HepG2 (cell line): ENCODE data around the gene CSTB. TPM values are rescaled to one million over a fixed set of nuclear protein-coding genes. Genes with fewer than 3 reads are reported as not detected.
A peak's percentile ranks its signal among the peaks of the same experiment; 100 is the strongest.

Experiments used
- ASH2L ChIP-seq: fragments of 300-600, 200-600 bp; sonication (generic); IDR thresholded peaks from 2 replicates; pipeline ENCODE4 v1.7.0; 2017; ENCODE audit warnings: low read depth, mild to moderate bottlenecking, moderate library complexity, mixed read lengths, low read length; ENCODE audit not compliant: insufficient read length
- CEBPB ChIP-seq: IDR thresholded peaks from 2 replicates; pipeline ENCODE4 v1.6.1; 2011; ENCODE audit warnings: low read depth, low read length, improper control_type of control experiment, borderline replicate concordance
- HDAC1 ChIP-seq: sonication (generic); formaldehyde crosslinking; IDR thresholded peaks from 2 replicates; pipeline ENCODE4 v1.5.1; 2020; ENCODE audit warnings: mild to moderate bottlenecking, missing genetic modification reagents
- MXD4 ChIP-seq: IDR thresholded peaks from 2 replicates; pipeline ENCODE4 v1.6.1; 2016; ENCODE audit warnings: mild to moderate bottlenecking, missing biosample characterization, missing genetic modification reagents
- NCOA5 ChIP-seq: sonication (generic); formaldehyde crosslinking; IDR thresholded peaks from 2 replicates; pipeline ENCODE4 v1.4.0; 2020; ENCODE audit warnings: missing genetic modification reagents
- SP1 ChIP-seq, 2 experiments: fragments of 450-650 bp in 1 of 2; sonication (generic) in 1 of 2; formaldehyde crosslinking in 1 of 2; IDR thresholded peaks; 2 replicates each; pipeline versions ENCODE4 v1.4.0 to v1.6.1; 2016 to 2020; ENCODE audit warnings: missing genetic modification reagents in 1 of 2
- ZNF121 ChIP-seq: sonication (generic); formaldehyde crosslinking; IDR thresholded peaks from 2 replicates; pipeline ENCODE4 v1.5.0; 2020; ENCODE audit warnings: mild to moderate bottlenecking, missing genetic modification reagents
- ZNF230 ChIP-seq: sonication (generic); formaldehyde crosslinking; IDR thresholded peaks from 2 replicates; pipeline ENCODE4 v1.4.0; 2020; ENCODE audit warnings: mild to moderate bottlenecking, missing genetic modification reagents
- ZNF329 ChIP-seq: sonication (generic); formaldehyde crosslinking; IDR thresholded peaks from 2 replicates; pipeline ENCODE4 v1.9.0; 2021; ENCODE audit warnings: low read depth, mild to moderate bottlenecking, missing genetic modification reagents
- ZNF484 ChIP-seq: sonication (generic); formaldehyde crosslinking; IDR thresholded peaks from 2 replicates; pipeline ENCODE4 v1.5.1; 2020; ENCODE audit warnings: mild to moderate bottlenecking, low read depth, missing genetic modification reagents, borderline replicate concordance
- ZNF616 ChIP-seq: sonication (generic); formaldehyde crosslinking; IDR thresholded peaks from 2 replicates; pipeline ENCODE4 v1.5.0; 2020; ENCODE audit warnings: low read depth, mild to moderate bottlenecking, missing genetic modification reagents
- ZNF790 ChIP-seq: sonication (generic); formaldehyde crosslinking; IDR thresholded peaks from 2 replicates; pipeline ENCODE4 v1.8.0; 2022; ENCODE audit warnings: missing genetic modification reagents, mild to moderate bottlenecking, borderline replicate concordance
- ZSCAN9 ChIP-seq: IDR thresholded peaks from 2 replicates; pipeline ENCODE4 v1.6.1; 2016; ENCODE audit warnings: borderline replicate concordance
- polyA plus RNA-seq, 8 experiments: library from polyadenylated mRNA; depleted of rRNA in 3 of 8; stranded (reverse) in 7 of 8; unstranded in 1 of 8; fragments of >200 nt; fragmentation: Illumina TruSeq in 4 of 8; extraction: Trizol in 4 of 8; gene quantifications; 2 replicates each; pipeline versions ENCODE4 v1.2.1 to v1.2.3, GENCODE V29; 2011 to 2016; ENCODE audit warnings: low read depth in 4 of 8, missing spikeins in 1 of 8, mixed read lengths in 1 of 8; ENCODE audit not compliant: insufficient read depth in 1 of 8
- total RNA-seq, 5 experiments: library from RNA; depleted of rRNA; stranded (reverse); fragments of >200 nt; fragmentation: Illumina TruSeq; extraction: Trizol; gene quantifications; 2 replicates each; pipeline ENCODE4 v1.2.3, GENCODE V29; 2016; ENCODE audit warnings: low read depth in 1 of 5
- TF ChIP-seq, protein P1 (sequence below): sonication (generic); formaldehyde crosslinking; IDR thresholded peaks from 2 replicates; pipeline ENCODE4 v1.8.1; 2022; ENCODE audit warnings: low read depth, mild to moderate bottlenecking, missing genetic modification reagents
- TF ChIP-seq, protein P2 (sequence below): sonication (generic); formaldehyde crosslinking; IDR thresholded peaks from 2 replicates; pipeline ENCODE4 v1.4.0; 2020; ENCODE audit warnings: mild to moderate bottlenecking, missing genetic modification reagents
- TF ChIP-seq, protein P3 (sequence below): IDR thresholded peaks from 2 replicates; pipeline ENCODE4 v1.6.1; 2016; ENCODE audit warnings: missing compliant biosample characterization, missing genetic modification reagents, borderline replicate concordance

Gene CSTB
- total and polyA plus RNA-seq, 2 of the 13 experiments (the other 11 are each of a cell fraction or from before 2014, with no cell fraction given): 11.7 to 94.1 TPM

DNA sequence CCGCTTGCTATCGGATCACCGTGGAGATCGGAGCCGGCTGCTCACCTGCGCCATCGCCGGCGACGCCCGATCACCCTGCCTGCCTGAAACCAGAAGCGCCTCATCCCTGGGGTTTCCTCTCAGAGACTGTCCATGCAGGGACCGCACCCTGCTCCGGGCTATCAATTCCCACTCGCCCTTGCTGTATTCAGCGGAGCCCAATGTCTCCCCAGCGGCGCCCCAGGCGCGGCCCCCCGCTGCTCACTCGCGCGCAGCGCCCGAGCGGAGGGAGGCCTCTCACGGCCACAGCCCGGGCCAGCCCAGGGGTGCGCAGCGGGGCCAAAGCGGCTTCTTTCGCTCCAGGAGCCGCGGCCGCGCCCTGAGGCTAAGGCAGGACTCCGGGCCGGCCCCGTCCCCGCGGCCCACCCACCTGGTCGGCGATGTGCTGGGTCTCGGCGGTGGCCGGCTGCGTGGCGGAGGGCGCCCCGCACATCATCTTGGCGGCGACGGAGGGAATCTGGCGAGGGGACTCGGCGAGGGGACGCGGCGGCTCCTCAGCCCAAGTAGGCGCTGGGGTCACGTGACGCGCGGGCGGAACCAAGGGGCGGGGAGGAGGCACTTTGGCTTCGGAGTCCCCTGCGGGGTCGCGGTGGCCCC lies at the start of gene CSTB (continued):
- TF ChIP-seq, protein P1, sequence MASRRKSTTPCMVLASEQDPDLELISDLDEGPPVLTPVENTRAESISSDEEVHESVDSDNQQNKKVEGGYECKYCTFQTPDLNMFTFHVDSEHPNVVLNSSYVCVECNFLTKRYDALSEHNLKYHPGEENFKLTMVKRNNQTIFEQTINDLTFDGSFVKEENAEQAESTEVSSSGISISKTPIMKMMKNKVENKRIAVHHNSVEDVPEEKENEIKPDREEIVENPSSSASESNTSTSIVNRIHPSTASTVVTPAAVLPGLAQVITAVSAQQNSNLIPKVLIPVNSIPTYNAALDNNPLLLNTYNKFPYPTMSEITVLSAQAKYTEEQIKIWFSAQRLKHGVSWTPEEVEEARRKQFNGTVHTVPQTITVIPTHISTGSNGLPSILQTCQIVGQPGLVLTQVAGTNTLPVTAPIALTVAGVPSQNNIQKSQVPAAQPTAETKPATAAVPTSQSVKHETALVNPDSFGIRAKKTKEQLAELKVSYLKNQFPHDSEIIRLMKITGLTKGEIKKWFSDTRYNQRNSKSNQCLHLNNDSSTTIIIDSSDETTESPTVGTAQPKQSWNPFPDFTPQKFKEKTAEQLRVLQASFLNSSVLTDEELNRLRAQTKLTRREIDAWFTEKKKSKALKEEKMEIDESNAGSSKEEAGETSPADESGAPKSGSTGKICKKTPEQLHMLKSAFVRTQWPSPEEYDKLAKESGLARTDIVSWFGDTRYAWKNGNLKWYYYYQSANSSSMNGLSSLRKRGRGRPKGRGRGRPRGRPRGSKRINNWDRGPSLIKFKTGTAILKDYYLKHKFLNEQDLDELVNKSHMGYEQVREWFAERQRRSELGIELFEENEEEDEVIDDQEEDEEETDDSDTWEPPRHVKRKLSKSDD: no peak
- 0 out of 2 replicates have a peak, but pooled peaks have one; percentile 21 for TF ChIP-seq ZNF121 (CRISPR knock-in tag)
- no peak for TF ChIP-seq ZNF484 (CRISPR knock-in tag)
- TF ChIP-seq NCOA5: no peak
- TF ChIP-seq ZNF230 (CRISPR knock-in tag): no peak
- no peak for TF ChIP-seq SP1 (IDR thresholded peaks at IDR 0.05)
- TF ChIP-seq SP1 (CRISPR knock-in tag; IDR thresholded peaks at IDR 0.05): no peak
- TF ChIP-seq MXD4 (CRISPR knock-in tag): 0 out of 2 replicates have a peak, but pooled peaks have one; percentile 50
- TF ChIP-seq HDAC1 (CRISPR knock-in tag): peak; percentile 73; the same call in 1 of the 2 replicates
- no peak for TF ChIP-seq ZNF329
- no peak for TF ChIP-seq ZSCAN9 (CRISPR knock-in tag)
- TF ChIP-seq, protein P2, sequence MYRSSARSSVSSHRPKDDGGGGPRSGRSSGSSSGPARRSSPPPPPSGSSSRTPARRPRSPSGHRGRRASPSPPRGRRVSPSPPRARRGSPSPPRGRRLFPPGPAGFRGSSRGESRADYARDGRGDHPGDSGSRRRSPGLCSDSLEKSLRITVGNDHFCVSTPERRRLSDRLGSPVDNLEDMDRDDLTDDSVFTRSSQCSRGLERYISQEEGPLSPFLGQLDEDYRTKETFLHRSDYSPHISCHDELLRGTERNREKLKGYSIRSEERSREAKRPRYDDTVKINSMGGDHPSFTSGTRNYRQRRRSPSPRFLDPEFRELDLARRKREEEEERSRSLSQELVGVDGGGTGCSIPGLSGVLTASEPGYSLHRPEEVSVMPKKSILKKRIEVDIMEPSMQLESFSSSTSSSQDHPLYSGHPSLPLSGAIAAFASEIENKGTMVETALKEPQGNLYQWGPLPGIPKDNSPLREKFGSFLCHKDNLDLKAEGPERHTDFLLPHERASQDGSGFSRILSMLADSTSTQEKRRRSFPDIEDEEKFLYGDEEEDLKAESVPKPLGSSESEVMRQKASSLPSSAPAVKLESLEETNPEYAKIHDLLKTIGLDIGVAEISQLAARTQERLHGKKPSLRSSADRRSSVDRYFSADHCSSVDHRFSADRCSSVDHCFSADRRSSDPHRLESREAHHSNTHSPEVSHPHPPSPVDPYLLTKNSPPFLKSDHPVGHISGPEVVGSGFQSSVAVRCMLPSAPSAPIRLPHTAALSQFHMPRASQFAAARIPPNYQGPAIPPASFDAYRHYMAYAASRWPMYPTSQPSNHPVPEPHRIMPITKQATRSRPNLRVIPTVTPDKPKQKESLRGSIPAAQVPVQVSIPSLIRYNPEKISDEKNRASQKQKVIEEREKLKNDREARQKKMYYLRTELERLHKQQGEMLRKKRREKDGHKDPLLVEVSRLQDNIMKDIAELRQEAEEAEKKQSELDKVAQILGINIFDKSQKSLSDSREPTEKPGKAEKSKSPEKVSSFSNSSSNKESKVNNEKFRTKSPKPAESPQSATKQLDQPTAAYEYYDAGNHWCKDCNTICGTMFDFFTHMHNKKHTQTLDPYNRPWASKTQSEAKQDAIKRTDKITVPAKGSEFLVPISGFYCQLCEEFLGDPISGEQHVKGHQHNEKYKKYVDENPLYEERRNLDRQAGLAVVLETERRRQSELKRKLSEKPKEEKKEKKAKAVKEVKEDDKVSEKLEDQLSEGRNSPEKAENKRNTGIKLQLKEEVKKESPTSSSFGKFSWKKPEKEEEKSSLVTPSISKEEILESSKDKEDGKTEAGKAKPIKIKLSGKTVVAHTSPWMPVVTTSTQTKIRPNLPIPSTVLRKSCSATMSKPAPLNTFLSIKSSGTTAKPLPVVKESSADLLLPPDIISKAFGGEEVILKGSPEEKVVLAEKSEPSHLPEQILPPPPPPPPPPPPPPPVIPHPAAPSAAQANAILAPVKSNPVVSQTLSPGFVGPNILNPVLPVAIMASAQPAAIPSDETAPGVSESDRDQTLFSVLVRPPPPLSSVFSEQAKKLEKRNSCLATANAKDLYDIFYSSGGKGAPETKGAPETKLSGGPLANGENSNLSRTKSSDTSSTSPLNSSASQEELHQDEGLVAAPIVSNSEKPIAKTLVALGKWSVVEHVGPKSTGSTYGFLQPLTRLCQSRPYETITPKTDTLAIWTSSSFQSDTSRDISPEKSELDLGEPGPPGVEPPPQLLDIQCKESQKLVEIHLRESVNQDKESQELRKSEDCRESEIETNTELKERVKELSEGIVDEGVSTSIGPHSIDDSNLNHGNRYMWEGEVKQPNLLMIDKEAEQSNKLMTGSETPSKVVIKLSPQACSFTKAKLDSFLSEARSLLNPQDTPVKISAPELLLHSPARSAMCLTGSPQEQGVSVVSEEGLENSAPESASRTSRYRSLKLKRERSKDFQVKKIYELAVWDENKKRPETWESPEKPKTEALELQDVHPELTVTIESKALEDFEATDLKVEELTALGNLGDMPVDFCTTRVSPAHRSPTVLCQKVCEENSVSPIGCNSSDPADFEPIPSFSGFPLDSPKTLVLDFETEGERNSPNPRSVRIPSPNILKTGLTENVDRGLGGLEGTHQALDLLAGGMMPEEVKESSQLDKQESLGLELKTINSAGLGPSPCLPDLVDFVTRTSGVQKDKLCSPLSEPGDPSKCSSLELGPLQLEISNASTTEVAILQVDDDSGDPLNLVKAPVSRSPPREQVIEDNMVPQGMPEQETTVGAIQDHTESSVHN (CRISPR knock-in tag): no peak
- no peak; the same call in 1 of the 2 replicates for TF ChIP-seq ZNF616
- peak; percentile 45; the same call in 1 of the 2 replicates for TF ChIP-seq ZNF790 (CRISPR knock-in tag)
- TF ChIP-seq, protein P3, sequence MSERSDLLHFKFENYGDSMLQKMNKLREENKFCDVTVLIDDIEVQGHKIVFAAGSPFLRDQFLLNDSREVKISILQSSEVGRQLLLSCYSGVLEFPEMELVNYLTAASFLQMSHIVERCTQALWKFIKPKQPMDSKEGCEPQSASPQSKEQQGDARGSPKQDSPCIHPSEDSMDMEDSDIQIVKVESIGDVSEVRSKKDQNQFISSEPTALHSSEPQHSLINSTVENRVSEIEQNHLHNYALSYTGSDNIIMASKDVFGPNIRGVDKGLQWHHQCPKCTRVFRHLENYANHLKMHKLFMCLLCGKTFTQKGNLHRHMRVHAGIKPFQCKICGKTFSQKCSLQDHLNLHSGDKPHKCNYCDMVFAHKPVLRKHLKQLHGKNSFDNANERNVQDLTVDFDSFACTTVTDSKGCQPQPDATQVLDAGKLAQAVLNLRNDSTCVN (CRISPR knock-in tag): 0 out of 2 replicates have a peak, but pooled peaks have one; percentile 58
- TF ChIP-seq ASH2L: peak; percentile 64
- no peak for TF ChIP-seq CEBPB
